ENCODE data around the gene MRFAP1L1. TPM values are rescaled to one million over a fixed set of nuclear protein-coding genes. Genes with fewer than 3 reads are reported as not detected.

MRFAP1L1 gene
- total and polyA plus RNA-seq, 9 of the 15 experiments (the other 6 are each of a cell fraction or from before 2014, with no cell fraction given), result 37.6 to 111 (median 83.8) TPM

GRCh38 chr4:6720202-6720699 lies 10.6 kb upstream of the MRFAP1L1 start (continued):
- TF ChIP-seq CAMTA2 (CRISPR knock-in tag; conservative IDR thresholded peaks at IDR 0.05) (no peak), ESRRB (CRISPR knock-in tag; IDR thresholded peaks at IDR 0.05; ENCODE audit: borderline replicate concordance) (no peak), DEAF1 (CRISPR knock-in tag; IDR thresholded peaks at IDR 0.05) (peak; percentile 97), ZNF217 (CRISPR knock-in tag; IDR thresholded peaks at IDR 0.05) (no peak), PML (IDR thresholded peaks at IDR 0.05; ENCODE audit: low read length) (no peak), HDGF (IDR thresholded peaks at IDR 0.05) (peak; percentile 38), WHSC1 (IDR thresholded peaks at IDR 0.05; ENCODE audit: low read length) (no peak), SIX5 (IDR thresholded peaks at IDR 0.05; ENCODE audit: borderline replicate concordance in 1 of 2, insufficient read depth in 1 of 2, low read depth in 1 of 2, low read length in 2 of 2) (no peak), CC2D1A (IDR thresholded peaks at IDR 0.05) (peak; percentile 95), ATF1 (CRISPR knock-in tag; IDR thresholded peaks at IDR 0.05) (no peak), ATF1 (tag; IDR thresholded peaks at IDR 0.05) (peak; percentile 27; the same call in 1 of the 2 replicates)
